SK-N-SH (cell line): ENCODE data around the gene CDKN1B. TPM values are rescaled to one million over a fixed set of nuclear protein-coding genes. Genes with fewer than 3 reads are reported as not detected.

Experiments used
- CTCF ChIA-PET: fragments of 300-600, 350-600 bp; formaldehyde crosslinking; extraction: SDS; loops from one replicate; lab custom pipeline; 2021; lab: Yijun Ruan, JAX
- POLR2A ChIA-PET: fragments of 350-600 bp; sonication (Branson Sonifier 250); formaldehyde crosslinking; extraction: SDS; loops from one replicate; lab custom pipeline; 2020; ENCODE audit warnings: antibody characterized with exemption, inconsistent platforms; lab: Yijun Ruan, JAX
- DNase-seq: peaks from one replicate; pipeline ENCODE4 v3.0.0; 2012
- H2AFZ ChIP-seq: fragments of 200-600 bp; sonication (generic); 2 replicates; pipeline ENCODE4 v1.8.1; 2016; ENCODE audit warnings: antibody characterized with exemption, mild to moderate bottlenecking, low read depth
- H3F3A ChIP-seq: fragments of 200-600 bp; sonication (generic); replicated peaks from 2 replicates; pipeline ENCODE3; 2016; ENCODE audit warnings: antibody characterized with exemption, mild to moderate bottlenecking; ENCODE audit not compliant: insufficient read depth
- H3K27ac ChIP-seq, 2 experiments: fragments of 200-500 bp in 1 of 2; fragments of 200-600 bp in 1 of 2; sonication (Bioruptor generic) in 1 of 2; sonication (generic), shearing (Covaris generic) in 1 of 2; 2 replicates each; pipeline versions ENCODE4 v1.5.1 to v1.6.1; 2014 to 2016; ENCODE audit warnings: low read depth in 2 of 2, inconsistent platforms in 1 of 2, low read length in 1 of 2, mild to moderate bottlenecking in 1 of 2, mixed read lengths in 1 of 2
- H3K27me3 ChIP-seq: fragments of 200-600 bp; sonication (generic), shearing (Covaris generic); 2 replicates; pipeline ENCODE4 v1.6.1; 2016; ENCODE audit warnings: mixed run types; ENCODE audit not compliant: insufficient read depth
- H3K36me3 ChIP-seq, 2 experiments: fragments of 200-500 bp in 1 of 2; fragments of 200-600 bp in 1 of 2; sonication (Bioruptor generic) in 1 of 2; sonication (generic) in 1 of 2; replicated peaks in 1 of 2; 2 replicates each; pipeline versions ENCODE3 to v1.5.1; 2014 to 2016; ENCODE audit warnings: low read length in 1 of 2, mild to moderate bottlenecking in 1 of 2; ENCODE audit not compliant: insufficient read depth in 2 of 2, control insufficient read depth in 1 of 2
- H3K4me1 ChIP-seq, 2 experiments: fragments of 200-500 bp in 1 of 2; fragments of 200-600 bp in 1 of 2; sonication (Bioruptor generic) in 1 of 2; sonication (generic), shearing (Covaris generic) in 1 of 2; 2 replicates each; pipeline versions ENCODE4 v1.5.1 to v1.6.1; 2014 to 2016; ENCODE audit warnings: low read depth in 1 of 2, low read length in 1 of 2, mixed run types in 1 of 2; ENCODE audit not compliant: insufficient read depth in 2 of 2, control insufficient read depth in 1 of 2
- H3K4me2 ChIP-seq: fragments of 200-600 bp; sonication (generic), shearing (Covaris generic); 2 replicates; pipeline ENCODE4 v1.6.1; 2017; ENCODE audit warnings: mixed run types
- H3K4me3 ChIP-seq, 2 experiments: fragments of 200-500 bp in 1 of 2; fragments of 200-600 bp in 1 of 2; sonication (Bioruptor generic) in 1 of 2; sonication (generic), shearing (Covaris generic) in 1 of 2; 2 replicates each; pipeline versions ENCODE4 v1.5.1 to v1.8.1; 2014 to 2016; ENCODE audit warnings: low read depth in 2 of 2, inconsistent platforms in 1 of 2, low read length in 1 of 2, mild to moderate bottlenecking in 1 of 2, mixed read lengths in 1 of 2, moderate library complexity in 1 of 2
- H3K79me2 ChIP-seq: fragments of 200-600 bp; sonication (generic); 2 replicates; pipeline ENCODE4 v1.8.1; 2017; ENCODE audit warnings: mild to moderate bottlenecking; ENCODE audit not compliant: insufficient read depth
- H3K9ac ChIP-seq: fragments of 200-600 bp; sonication (generic); 2 replicates; pipeline ENCODE4 v1.6.1; 2017; ENCODE audit warnings: mixed run types
- H3K9me2 ChIP-seq: fragments of 200-600 bp; sonication (generic); 2 replicates; pipeline ENCODE4 v1.6.1; 2017; ENCODE audit warnings: mixed run types
- H3K9me3 ChIP-seq: fragments of 200-600 bp; sonication (generic); 2 replicates; pipeline ENCODE4 v1.6.1; 2017; ENCODE audit warnings: mixed run types, mild to moderate bottlenecking, moderate library complexity
- H4K20me1 ChIP-seq: fragments of 200-600 bp; sonication (generic); 2 replicates; pipeline ENCODE4 v1.6.1; 2017; ENCODE audit warnings: mild to moderate bottlenecking, mixed run types; ENCODE audit not compliant: insufficient read depth
- EP300 ChIP-seq, 2 experiments: IDR thresholded peaks; 2 replicates each; pipeline versions ENCODE4 v1.4.0 to v1.6.1; 2012; ENCODE audit warnings: borderline replicate concordance in 1 of 2, low read depth in 1 of 2, low read length in 1 of 2
- FOSL2 ChIP-seq: IDR thresholded peaks from 2 replicates; pipeline ENCODE4 v1.4.0; 2012; ENCODE audit warnings: low read depth, mild to moderate bottlenecking, moderate library complexity, borderline replicate concordance
- FOXJ3 ChIP-seq: sonication (generic); formaldehyde crosslinking; IDR thresholded peaks from 2 replicates; pipeline ENCODE4 v1.5.1; 2020; ENCODE audit warnings: mild to moderate bottlenecking, missing genetic modification reagents
- GABPA ChIP-seq: IDR thresholded peaks from 2 replicates; pipeline ENCODE4 v1.4.0; 2012; ENCODE audit warnings: low read depth, mild to moderate bottlenecking
- GATA2 ChIP-seq: sonication (generic); formaldehyde crosslinking; IDR thresholded peaks from 2 replicates; pipeline ENCODE4 v1.5.0; 2020; ENCODE audit warnings: mild to moderate bottlenecking, missing genetic modification reagents
- MEF2A ChIP-seq: IDR thresholded peaks from 2 replicates; pipeline ENCODE4 v1.4.0; 2012; ENCODE audit warnings: low read depth, borderline replicate concordance
- MXI1 ChIP-seq: IDR thresholded peaks from 2 replicates; pipeline ENCODE4 v1.6.1; 2012; ENCODE audit warnings: mild to moderate bottlenecking, low read depth, low read length, improper control_type of control experiment
- NRF1 ChIP-seq: IDR thresholded peaks from 2 replicates; pipeline ENCODE4 v1.6.1; 2012; ENCODE audit warnings: low read depth, mild to moderate bottlenecking, low read length
- RAD21 ChIP-seq: IDR thresholded peaks from 2 replicates; pipeline ENCODE4 v1.6.1; 2012; ENCODE audit warnings: mild to moderate bottlenecking, low read length
- RFX5 ChIP-seq: IDR thresholded peaks from 2 replicates; pipeline ENCODE4 v1.6.1; 2012; ENCODE audit warnings: mild to moderate bottlenecking, improper control_type of control experiment, low read length
- RXRA ChIP-seq: IDR thresholded peaks from 2 replicates; pipeline ENCODE4 v1.4.0; 2012; ENCODE audit warnings: low read depth, mild to moderate bottlenecking, borderline replicate concordance
- SIN3A ChIP-seq: IDR thresholded peaks from 2 replicates; pipeline ENCODE4 v1.6.1; 2012; ENCODE audit warnings: low read depth, mild to moderate bottlenecking, low read length, moderate library complexity, borderline replicate concordance
- TAF1 ChIP-seq: IDR thresholded peaks from 2 replicates; pipeline ENCODE4 v1.6.1; 2012; ENCODE audit warnings: low read depth, mild to moderate bottlenecking, low read length, moderate library complexity, borderline replicate concordance
- TCF12 ChIP-seq: IDR thresholded peaks from 2 replicates; pipeline ENCODE4 v1.4.0; 2012
- YY1 ChIP-seq: IDR thresholded peaks from 2 replicates; pipeline ENCODE4 v1.4.0; 2012; ENCODE audit warnings: low read depth, mild to moderate bottlenecking
- polyA plus RNA-seq, 3 experiments: library from polyadenylated mRNA; depleted of rRNA; stranded (reverse); fragments of >200 nt; gene quantifications; 2 replicates each; pipeline ENCODE4 v1.2.3, GENCODE V29; 2012
- TF ChIP-seq, protein P1 (sequence below): IDR thresholded peaks from 2 replicates; pipeline ENCODE4 v1.6.1; 2012; ENCODE audit warnings: mild to moderate bottlenecking, low read depth, low read length, moderate library complexity
- TF ChIP-seq, protein P2 (sequence below): fragments of 200-600 bp; sonication (generic); IDR thresholded peaks from 2 replicates; pipeline ENCODE4 v1.6.1; 2017; ENCODE audit warnings: antibody characterized with exemption, mild to moderate bottlenecking, moderate library complexity
- TF ChIP-seq, protein P3 (sequence below): IDR thresholded peaks from 2 replicates; pipeline ENCODE4 v1.4.0; 2012; ENCODE audit warnings: low read depth, borderline replicate concordance

The CDKN1B gene
- polyA plus RNA-seq, 1 of the 3 experiments (the other 2 are of a cell fraction) = 9.2 TPM

DNA sequence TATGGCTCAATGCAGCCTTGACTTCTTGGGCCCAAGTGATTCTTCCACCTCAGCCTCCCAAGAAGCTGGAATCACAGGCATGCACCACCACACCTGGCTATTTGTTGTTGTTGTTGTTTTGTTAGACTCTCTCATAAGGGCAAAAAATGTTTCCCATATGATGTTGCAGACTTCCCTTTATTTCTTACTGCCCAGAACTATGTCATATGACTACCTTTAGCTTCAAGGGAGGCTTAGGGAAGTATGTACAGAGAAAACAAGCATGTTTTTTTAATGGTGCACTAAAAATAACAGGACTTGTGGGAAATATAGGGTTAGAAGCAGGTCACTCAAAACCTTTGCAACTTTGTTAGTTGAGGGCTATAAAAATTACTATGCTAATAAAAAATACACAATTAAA, 16.9 kb upstream of the CDKN1B start:
- POLR2A ChIA-PET = no interaction called here
- Histone ChIP-seq H3K36me3 (no peaks in the 10 kb centered on the region), H3K27me3 (no peaks in the 10 kb centered on the region), H3K4me2 (no peak overlapping the region), H3K9ac (no peak overlapping the region), H3K4me3 (no peak overlapping the region), H3K9me2 (no peaks in the 10 kb centered on the region), H3F3A (no peaks in the 10 kb centered on the region), H3K4me1 (peaks cover 0 to 3% of the 10 kb centered on the region in 2 experiments; a peak in 2 of 4 replicates), H3K79me2 (no peaks in the 10 kb centered on the region), H3K27ac (no peak overlapping the region), H3K9me3 (no peaks in the 10 kb centered on the region), H4K20me1 (no peaks in the 10 kb centered on the region), H2AFZ (no peak overlapping the region)
- CTCF ChIA-PET = interaction anchor here (0.8 kb wide), 1 partner anchor 37 kb away, joined by 4 read pairs; no protein-coding TSS in a partner anchor
- no peak for TF ChIP-seq RAD21
- TF ChIP-seq FOSL2 = no peak
- TF ChIP-seq EP300 (IDR thresholded peaks at IDR 0.05; ENCODE audit: borderline replicate concordance in 1 of 2, low read depth in 1 of 2, low read length in 1 of 2) = no peak
- TF ChIP-seq GABPA = no peak
- TF ChIP-seq MXI1 = no peak
- TF ChIP-seq SIN3A = no peak
- no peak for TF ChIP-seq YY1
- no peak for TF ChIP-seq RXRA
- no peak for TF ChIP-seq MEF2A
- no peak for TF ChIP-seq RFX5
- TF ChIP-seq TAF1 = no peak
- TF ChIP-seq, protein P1, sequence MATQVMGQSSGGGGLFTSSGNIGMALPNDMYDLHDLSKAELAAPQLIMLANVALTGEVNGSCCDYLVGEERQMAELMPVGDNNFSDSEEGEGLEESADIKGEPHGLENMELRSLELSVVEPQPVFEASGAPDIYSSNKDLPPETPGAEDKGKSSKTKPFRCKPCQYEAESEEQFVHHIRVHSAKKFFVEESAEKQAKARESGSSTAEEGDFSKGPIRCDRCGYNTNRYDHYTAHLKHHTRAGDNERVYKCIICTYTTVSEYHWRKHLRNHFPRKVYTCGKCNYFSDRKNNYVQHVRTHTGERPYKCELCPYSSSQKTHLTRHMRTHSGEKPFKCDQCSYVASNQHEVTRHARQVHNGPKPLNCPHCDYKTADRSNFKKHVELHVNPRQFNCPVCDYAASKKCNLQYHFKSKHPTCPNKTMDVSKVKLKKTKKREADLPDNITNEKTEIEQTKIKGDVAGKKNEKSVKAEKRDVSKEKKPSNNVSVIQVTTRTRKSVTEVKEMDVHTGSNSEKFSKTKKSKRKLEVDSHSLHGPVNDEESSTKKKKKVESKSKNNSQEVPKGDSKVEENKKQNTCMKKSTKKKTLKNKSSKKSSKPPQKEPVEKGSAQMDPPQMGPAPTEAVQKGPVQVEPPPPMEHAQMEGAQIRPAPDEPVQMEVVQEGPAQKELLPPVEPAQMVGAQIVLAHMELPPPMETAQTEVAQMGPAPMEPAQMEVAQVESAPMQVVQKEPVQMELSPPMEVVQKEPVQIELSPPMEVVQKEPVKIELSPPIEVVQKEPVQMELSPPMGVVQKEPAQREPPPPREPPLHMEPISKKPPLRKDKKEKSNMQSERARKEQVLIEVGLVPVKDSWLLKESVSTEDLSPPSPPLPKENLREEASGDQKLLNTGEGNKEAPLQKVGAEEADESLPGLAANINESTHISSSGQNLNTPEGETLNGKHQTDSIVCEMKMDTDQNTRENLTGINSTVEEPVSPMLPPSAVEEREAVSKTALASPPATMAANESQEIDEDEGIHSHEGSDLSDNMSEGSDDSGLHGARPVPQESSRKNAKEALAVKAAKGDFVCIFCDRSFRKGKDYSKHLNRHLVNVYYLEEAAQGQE = no peak
- TF ChIP-seq TCF12 = no peak
- no peak for TF ChIP-seq NRF1
- TF ChIP-seq, protein P2, sequence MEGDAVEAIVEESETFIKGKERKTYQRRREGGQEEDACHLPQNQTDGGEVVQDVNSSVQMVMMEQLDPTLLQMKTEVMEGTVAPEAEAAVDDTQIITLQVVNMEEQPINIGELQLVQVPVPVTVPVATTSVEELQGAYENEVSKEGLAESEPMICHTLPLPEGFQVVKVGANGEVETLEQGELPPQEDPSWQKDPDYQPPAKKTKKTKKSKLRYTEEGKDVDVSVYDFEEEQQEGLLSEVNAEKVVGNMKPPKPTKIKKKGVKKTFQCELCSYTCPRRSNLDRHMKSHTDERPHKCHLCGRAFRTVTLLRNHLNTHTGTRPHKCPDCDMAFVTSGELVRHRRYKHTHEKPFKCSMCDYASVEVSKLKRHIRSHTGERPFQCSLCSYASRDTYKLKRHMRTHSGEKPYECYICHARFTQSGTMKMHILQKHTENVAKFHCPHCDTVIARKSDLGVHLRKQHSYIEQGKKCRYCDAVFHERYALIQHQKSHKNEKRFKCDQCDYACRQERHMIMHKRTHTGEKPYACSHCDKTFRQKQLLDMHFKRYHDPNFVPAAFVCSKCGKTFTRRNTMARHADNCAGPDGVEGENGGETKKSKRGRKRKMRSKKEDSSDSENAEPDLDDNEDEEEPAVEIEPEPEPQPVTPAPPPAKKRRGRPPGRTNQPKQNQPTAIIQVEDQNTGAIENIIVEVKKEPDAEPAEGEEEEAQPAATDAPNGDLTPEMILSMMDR = no peak
- no peak for TF ChIP-seq GATA2
- no peak for TF ChIP-seq FOXJ3 (CRISPR knock-in tag)
- TF ChIP-seq, protein P3, sequence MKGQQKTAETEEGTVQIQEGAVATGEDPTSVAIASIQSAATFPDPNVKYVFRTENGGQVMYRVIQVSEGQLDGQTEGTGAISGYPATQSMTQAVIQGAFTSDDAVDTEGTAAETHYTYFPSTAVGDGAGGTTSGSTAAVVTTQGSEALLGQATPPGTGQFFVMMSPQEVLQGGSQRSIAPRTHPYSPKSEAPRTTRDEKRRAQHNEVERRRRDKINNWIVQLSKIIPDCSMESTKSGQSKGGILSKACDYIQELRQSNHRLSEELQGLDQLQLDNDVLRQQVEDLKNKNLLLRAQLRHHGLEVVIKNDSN = no peak
- no peak for DNase-seq
